Loucy (cell line): ENCODE results near the gene STYXL2.

Experiments used
- CTCF ChIP-seq: fragments of 200-600 bp; sonication (generic); conservative IDR thresholded peaks from 2 replicates; pipeline ENCODE4 v1.5.1; 2014; ENCODE audit warnings: mild to moderate bottlenecking, antibody characterized with exemption, low read length
- EZH2phosphoT487 ChIP-seq: fragments of 200-600 bp; IDR thresholded peaks from 2 replicates; pipeline ENCODE4 v1.6.1; 2018; ENCODE audit warnings: antibody characterized with exemption, mild to moderate bottlenecking, moderate library complexity, borderline replicate concordance

GRCh38 chr1:167117225-167117624, 23.4 kb downstream of the STYXL2 start:
- TF ChIP-seq CTCF (no peak), EZH2phosphoT487 (no peak)
